ENCODE results near the gene SIGLEC5. TPM values are rescaled to one million over a fixed set of nuclear protein-coding genes. Genes with fewer than 3 reads are reported as not detected.

SIGLEC5 gene
- total RNA-seq = not detected in 2 replicates

GRCh38 chr19:51630315-51630714 lies at the start of gene SIGLEC5:
Gene SIGLEC5, minus strand, starts transcription at chr19:51630401. Its CDS starts 66 bp downstream, at chr19:51630335.

GRCh38 chr19:51646730-51647129 lies 16.5 kb upstream of the SIGLEC5 start, which contains the start of gene SIGLEC14:
Gene SIGLEC14, minus strand, starts transcription at chr19:51646825. Its CDS starts 66 bp downstream, at chr19:51646759.

GRCh38 chr19:51570962-51571575 lies 59.1 kb downstream of the SIGLEC5 start, which contains the start of gene ZNF175:
Gene ZNF175, plus strand, starts transcription at chr19:51571283. Its CDS starts 2,047 bp downstream, at chr19:51573330.

Other genes with a start within 250 kb of the SIGLEC5 start
- not detected in 2 replicates for gene LIM2, start 242.4 kb downstream of the SIGLEC5 start, total RNA-seq
- gene C19orf84, start 239.8 kb downstream of the SIGLEC5 start, total RNA-seq = not detected in 2 replicates
- gene SIGLEC10, start 212.8 kb downstream of the SIGLEC5 start, total RNA-seq = not detected in 2 replicates
- not detected in 2 replicates for gene SIGLEC8, start 171.9 kb downstream of the SIGLEC5 start, total RNA-seq
- not detected in 2 replicates for gene CEACAM18, start 151.9 kb downstream of the SIGLEC5 start, total RNA-seq
- not detected in 2 replicates for gene SIGLEC12, start 128.6 kb downstream of the SIGLEC5 start, total RNA-seq
- gene SIGLEC6, start 98.7 kb downstream of the SIGLEC5 start, total RNA-seq = not detected in 2 replicates
- 3.0 and 3.1 TPM in 2 replicates for gene ZNF175, start 59.1 kb downstream of the SIGLEC5 start, total RNA-seq
- not detected in 2 replicates for gene SIGLEC14, start 16.4 kb upstream of the SIGLEC5 start, total RNA-seq
- 10.6 and 12.3 TPM in 2 replicates for gene SPACA6, start 62.9 kb upstream of the SIGLEC5 start, total RNA-seq
- 0.09 TPM in 1 of 2 replicates, not detected in the other for gene HAS1, start 93.6 kb upstream of the SIGLEC5 start, total RNA-seq
- 0.09 TPM in 1 of 2 replicates, not detected in the other for gene FPR1, start 121.5 kb upstream of the SIGLEC5 start, total RNA-seq
- under 0.01 TPM in 1 of 2 replicates, not detected in the other for gene FPR2, start 130.8 kb upstream of the SIGLEC5 start, total RNA-seq
- gene FPR3, start 164.8 kb upstream of the SIGLEC5 start, total RNA-seq = not detected in 2 replicates